ENCODE results near the gene SWI5.

SWI5 gene

GRCh38 chr9:128337936-128338335, 61.9 kb downstream of the SWI5 start:
- TF ChIP-seq CREB1 (IDR thresholded peaks at IDR 0.05; ENCODE audit: low read depth) (no peak), USF1 (IDR thresholded peaks at IDR 0.05) (no peak), ZBTB7A (IDR thresholded peaks at IDR 0.05; ENCODE audit: low read depth) (no peak), MAX (IDR thresholded peaks at IDR 0.05) (no peak), TCF12 (IDR thresholded peaks at IDR 0.05; ENCODE audit: low read depth) (no peak), TEAD4 (IDR thresholded peaks at IDR 0.05) (no peak), RAD21 (IDR thresholded peaks at IDR 0.05; ENCODE audit: low read depth) (no peak), FOXM1 (IDR thresholded peaks at IDR 0.05; ENCODE audit: borderline replicate concordance, low read depth) (no peak), REST (IDR thresholded peaks at IDR 0.05; ENCODE audit: low read depth) (no peak), YY1 (IDR thresholded peaks at IDR 0.05; ENCODE audit: low read depth) (no peak), NFIC (IDR thresholded peaks at IDR 0.05) (no peak), EP300 (IDR thresholded peaks at IDR 0.05; ENCODE audit: borderline replicate concordance) (no peak), TAF1 (IDR thresholded peaks at IDR 0.05; ENCODE audit: low read depth) (no peak), CEBPB (IDR thresholded peaks at IDR 0.05) (no peak), EGR1 (IDR thresholded peaks at IDR 0.05) (no peak)

All from Ishikawa (cell line).